HepG2 (cell line): ENCODE measurements around the gene TGM3. TPM values are rescaled to one million over a fixed set of nuclear protein-coding genes. Genes with fewer than 3 reads are reported as not detected.
A peak's percentile ranks its signal among the peaks of the same experiment; 100 is the strongest.

Experiments
- ATAC-seq: fragments of 200-7000 bp; cut with Tn5 transposase; 3 replicates; pipeline ENCODE4 v1.9.1; 2020; ENCODE audit warnings: mild to moderate bottlenecking, moderate library complexity
- BruUV-seq: library from RNA; stranded (reverse); fragments of 400-500 nt; replicated peaks from 2 replicates; lab custom pipeline; 2021; lab: Mats Ljungman, UMichigan
- CTCF ChIA-PET: fragments of 300-600 bp; formaldehyde crosslinking; extraction: SDS; loops from one replicate; lab custom pipeline; 2021; ENCODE audit warnings: low total read pairs, inconsistent platforms, low intra/inter-chr PET ratio; lab: Yijun Ruan, JAX
- POLR2A ChIA-PET: fragments of 350-600 bp; sonication (Branson Sonifier 250); formaldehyde crosslinking; loops from one replicate; lab custom pipeline; 2020; ENCODE audit warnings: antibody characterized with exemption, inconsistent platforms; lab: Yijun Ruan, JAX
- DNase-seq: peaks from one replicate; pipeline ENCODE4 v3.0.0-alpha.2; 2015; ENCODE audit warnings: low spot score
- FAIRE-seq: peaks from 3 replicates; lab custom pipeline; 2011; peaks lifted over from hg19 to GRCh38; lab: Jason Lieb, UNC
- H2AFZ ChIP-seq: one replicate; pipeline ENCODE4 v1.6.1; 2011; ENCODE audit warnings: low read length, inconsistent platforms
- H3K27ac ChIP-seq: fragments of 300-600 bp; 3 replicates; pipeline ENCODE4 v1.8.0; 2011; ENCODE audit warnings: mixed run types, mild to moderate bottlenecking, mixed read lengths, low read length, inconsistent platforms; ENCODE audit not compliant: insufficient read depth; ENCODE audit errors: extremely low read length
- H3K27me3 ChIP-seq, 2 experiments: fragments of 200-600 bp in 1 of 2; 2 replicates in 1 of 2; 3 replicates in 1 of 2; pipeline versions ENCODE4 v1.6.0 to v1.8.0; 2011; ENCODE audit warnings: low read length in 2 of 2, mild to moderate bottlenecking in 2 of 2, moderate library complexity in 2 of 2, inconsistent platforms in 1 of 2; ENCODE audit not compliant: insufficient read depth in 2 of 2, control insufficient read depth in 1 of 2
- H3K36me3 ChIP-seq, 2 experiments: fragments of 200-600 bp in 1 of 2; replicated peaks in 1 of 2; 2 replicates in 1 of 2; 3 replicates in 1 of 2; pipeline versions ENCODE4 v1.5.1 to v1.8.0; 2011; ENCODE audit warnings: low read length in 2 of 2, inconsistent platforms in 1 of 2; ENCODE audit not compliant: insufficient read depth in 2 of 2, control insufficient read depth in 1 of 2
- H3K4me1 ChIP-seq: 2 replicates; pipeline ENCODE4 v1.5.1; 2012; ENCODE audit warnings: low read length, inconsistent platforms; ENCODE audit not compliant: insufficient read depth
- H3K4me2 ChIP-seq: 2 replicates; pipeline ENCODE4 v1.6.0; 2011; ENCODE audit warnings: low read depth, low read length, inconsistent platforms
- H3K4me3 ChIP-seq, 3 experiments: fragments of 200-600 bp in 1 of 3; sonication (generic), shearing (Covaris generic) in 1 of 3; replicated peaks in 1 of 3; 2 replicates each; pipeline ENCODE4 v1.5.1; 2011 to 2016; ENCODE audit warnings: low read length in 3 of 3, inconsistent platforms in 2 of 3, low read depth in 2 of 3, mild to moderate bottlenecking in 2 of 3, control low read depth in 1 of 3, mixed read lengths in 1 of 3; ENCODE audit not compliant: insufficient read depth in 1 of 3
- H3K79me2 ChIP-seq: one replicate; pipeline ENCODE4 v1.6.1; 2011; ENCODE audit warnings: low read length, inconsistent platforms; ENCODE audit not compliant: insufficient read depth
- H3K9ac ChIP-seq: 2 replicates; pipeline ENCODE4 v1.6.0; 2011; ENCODE audit warnings: mild to moderate bottlenecking, low read depth, low read length, inconsistent platforms; ENCODE audit not compliant: insufficient read depth
- H3K9me3 ChIP-seq: 2 replicates; pipeline ENCODE4 v1.5.1; 2012; ENCODE audit warnings: mild to moderate bottlenecking, low read length
- H4K20me1 ChIP-seq: 2 replicates; pipeline ENCODE4 v1.6.0; 2011; ENCODE audit warnings: inconsistent platforms, mild to moderate bottlenecking, low read length, moderate library complexity; ENCODE audit not compliant: insufficient read depth
- ATF7 ChIP-seq, 2 experiments: fragments of 450-650 bp in 1 of 2; sonication (generic) in 1 of 2; formaldehyde crosslinking in 1 of 2; IDR thresholded peaks; 2 replicates each; pipeline versions ENCODE4 v1.4.0 to v1.6.1; 2016 to 2020; ENCODE audit warnings: antibody characterized with exemption in 1 of 2, mild to moderate bottlenecking in 1 of 2, missing genetic modification reagents in 1 of 2
- CEBPB ChIP-seq: IDR thresholded peaks from 2 replicates; pipeline ENCODE4 v1.6.1; 2011; ENCODE audit warnings: low read depth, low read length, improper control_type of control experiment, borderline replicate concordance
- DPF2 ChIP-seq: sonication (generic); formaldehyde crosslinking; IDR thresholded peaks from 2 replicates; pipeline ENCODE4 v1.4.0; 2020; ENCODE audit warnings: mild to moderate bottlenecking, low read depth, missing genetic modification reagents, borderline replicate concordance
- FOSL2 ChIP-seq: sonication (generic); formaldehyde crosslinking; IDR thresholded peaks from 2 replicates; pipeline ENCODE4 v1.4.0; 2020; ENCODE audit warnings: missing genetic modification reagents
- KLF16 ChIP-seq, 2 experiments: sonication (generic) in 1 of 2; formaldehyde crosslinking in 1 of 2; IDR thresholded peaks; 2 replicates each; pipeline versions ENCODE4 v1.6.1 to v1.8.0; 2016 to 2023; ENCODE audit warnings: missing genetic modification reagents in 2 of 2, missing compliant biosample characterization in 1 of 2
- NFYB ChIP-seq: sonication (generic); formaldehyde crosslinking; IDR thresholded peaks from 2 replicates; pipeline ENCODE4 v1.4.0; 2020; ENCODE audit warnings: missing genetic modification reagents
- RFX1 ChIP-seq: fragments of 450-650 bp; IDR thresholded peaks from 2 replicates; pipeline ENCODE4 v1.6.1; 2017
- SP1 ChIP-seq, 2 experiments: fragments of 450-650 bp in 1 of 2; sonication (generic) in 1 of 2; formaldehyde crosslinking in 1 of 2; IDR thresholded peaks; 2 replicates each; pipeline versions ENCODE4 v1.4.0 to v1.6.1; 2016 to 2020; ENCODE audit warnings: missing genetic modification reagents in 1 of 2
- SRSF9 ChIP-seq: fragments of 200-400 bp; formaldehyde crosslinking; IDR thresholded peaks from 2 replicates; pipeline ENCODE4 v1.6.1; 2018; ENCODE audit warnings: borderline replicate concordance, mild to moderate bottlenecking, low read depth, low read length; ENCODE audit not compliant: insufficient read depth, poor library complexity, severe bottlenecking
- ZBTB42 ChIP-seq: sonication (generic); formaldehyde crosslinking; IDR thresholded peaks from 2 replicates; pipeline ENCODE4 v1.5.0; 2020; ENCODE audit warnings: mild to moderate bottlenecking, missing genetic modification reagents
- ZNF33B ChIP-seq: sonication (generic); formaldehyde crosslinking; IDR thresholded peaks from 2 replicates; pipeline ENCODE4 v1.5.1; 2020; ENCODE audit warnings: mild to moderate bottlenecking, missing genetic modification reagents
- ZNF564 ChIP-seq: sonication (generic); formaldehyde crosslinking; IDR thresholded peaks from 2 replicates; pipeline ENCODE4 v1.8.1; 2023; ENCODE audit warnings: mild to moderate bottlenecking, missing genetic modification reagents
- ZNF746 ChIP-seq: sonication (generic); formaldehyde crosslinking; IDR thresholded peaks from 2 replicates; pipeline ENCODE4 v1.8.0; 2022; ENCODE audit warnings: mild to moderate bottlenecking, missing genetic modification reagents
- WGBS: methylation state at CpG from one replicate; pipeline ENCODE4 v1.1.6; 2017; ENCODE audit warnings: low lambda C conversion rate; 5-methylcytosine and 5-hydroxymethylcytosine counted together
- in situ Hi-C: cut with HindIII; loops from 2 replicates; pipeline ENCODE4 v1.10.0; 2017; ENCODE audit warnings: low pct_unique_long_range_greater_than_20kb; ENCODE audit not compliant: extremely low pct_ligation_motif_present
- intact Hi-C: fragments of 100-400 bp; cut with micrococcal nuclease; formaldehyde crosslinking; loops from one replicate; pipeline ENCODE4 v1.10.0; 2022; ENCODE audit not compliant: unreplicated experiment
- polyA plus RNA-seq, 8 experiments: library from polyadenylated mRNA; depleted of rRNA in 3 of 8; stranded (reverse) in 7 of 8; unstranded in 1 of 8; fragments of >200 nt; fragmentation: Illumina TruSeq in 4 of 8; extraction: Trizol in 4 of 8; gene quantifications; 2 replicates each; pipeline versions ENCODE4 v1.2.1 to v1.2.3, GENCODE V29; 2011 to 2016; ENCODE audit warnings: low read depth in 4 of 8, missing spikeins in 1 of 8, mixed read lengths in 1 of 8; ENCODE audit not compliant: insufficient read depth in 1 of 8
- total RNA-seq, 5 experiments: library from RNA; depleted of rRNA; stranded (reverse); fragments of >200 nt; fragmentation: Illumina TruSeq; extraction: Trizol; gene quantifications; 2 replicates each; pipeline ENCODE4 v1.2.3, GENCODE V29; 2016; ENCODE audit warnings: low read depth in 1 of 5
- TF ChIP-seq, protein P1 (sequence below): sonication (generic); formaldehyde crosslinking; IDR thresholded peaks from 2 replicates; pipeline ENCODE4 v1.4.0; 2020; ENCODE audit warnings: missing genetic modification reagents
- TF ChIP-seq, protein P2 (sequence below): sonication (generic); formaldehyde crosslinking; IDR thresholded peaks from 2 replicates; pipeline ENCODE4 v1.4.0; 2020; ENCODE audit warnings: mild to moderate bottlenecking, missing genetic modification reagents

TGM3 gene
- total and polyA plus RNA-seq, 2 of the 13 experiments (the other 11 are each of a cell fraction or from before 2014, with no cell fraction given), result not detected

DNA sequence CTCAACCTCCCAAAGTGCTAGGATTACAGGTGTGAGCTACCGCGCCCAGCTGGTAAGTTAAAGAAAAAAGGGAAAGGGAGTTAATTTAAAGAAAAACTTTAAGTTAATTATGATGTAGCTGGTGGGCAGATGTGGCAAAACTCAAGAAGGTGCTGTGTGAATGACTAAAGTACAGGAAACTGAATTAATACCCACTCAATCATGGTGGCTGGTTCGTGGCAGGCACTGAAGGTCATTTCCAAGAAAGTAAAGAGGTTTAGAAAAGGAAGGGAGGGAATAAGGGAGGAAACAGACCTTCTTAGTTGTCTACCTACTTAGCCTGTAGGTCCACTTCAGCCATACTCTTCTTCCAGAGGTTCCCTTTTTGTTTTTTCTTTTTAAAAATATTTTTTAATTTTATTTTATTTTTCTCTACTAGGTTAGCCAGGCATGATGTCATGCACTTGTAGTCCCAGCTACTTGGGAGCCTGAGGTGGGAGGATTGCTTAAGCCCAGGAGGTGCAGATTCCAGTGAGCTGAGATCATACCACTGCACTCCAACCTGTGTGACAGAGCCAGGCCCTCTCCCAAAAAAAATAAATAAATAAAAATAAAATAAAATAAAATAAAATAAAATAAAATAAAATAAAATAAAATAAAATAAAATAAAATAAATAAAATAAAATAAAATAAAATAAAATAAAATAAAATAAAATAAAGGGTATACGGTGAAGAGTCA is 11.9 kb upstream of the TGM3 start:
- Histone ChIP-seq H3K4me3 (no peak overlapping the region), H3K27ac (no peak overlapping the region), H3K36me3 (no peaks in the 10 kb centered on the region), H3K79me2 (no peaks in the 10 kb centered on the region), H4K20me1 (no peaks in the 10 kb centered on the region)
- in situ Hi-C loops, result no loop called here
- no peak for FAIRE-seq
- ChIA-PET CTCF (no interaction called here), POLR2A (no interaction called here)
- TF ChIP-seq ZBTB42 (CRISPR knock-in tag) (no peak), SRSF9 (no peak), ATF7 (IDR thresholded peaks at IDR 0.05) (peak; percentile 72), ATF7 (CRISPR knock-in tag; IDR thresholded peaks at IDR 0.05) (no peak), SP1 (IDR thresholded peaks at IDR 0.05) (no peak), SP1 (CRISPR knock-in tag; IDR thresholded peaks at IDR 0.05) (no peak), RFX1 (no peak), DPF2 (CRISPR knock-in tag) (no peak), CEBPB (peak; percentile 51; the same call in 1 of the 2 replicates), ZNF746 (CRISPR knock-in tag) (no peak), ZNF564 (CRISPR knock-in tag) (0 out of 2 replicates have a peak, but pooled peaks have one; percentile 30), NFYB (CRISPR knock-in tag) (no peak), KLF16 (CRISPR knock-in tag; IDR thresholded peaks at IDR 0.05) (no peak), FOSL2 (peak; percentile 38; the same call in 1 of the 2 replicates), ZNF33B (CRISPR knock-in tag) (no peak)
- TF ChIP-seq, protein P1, sequence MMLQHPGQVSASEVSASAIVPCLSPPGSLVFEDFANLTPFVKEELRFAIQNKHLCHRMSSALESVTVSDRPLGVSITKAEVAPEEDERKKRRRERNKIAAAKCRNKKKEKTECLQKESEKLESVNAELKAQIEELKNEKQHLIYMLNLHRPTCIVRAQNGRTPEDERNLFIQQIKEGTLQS (CRISPR knock-in tag), result 0 out of 2 replicates have a peak, but pooled peaks have one; percentile 36
- TF ChIP-seq, protein P2, sequence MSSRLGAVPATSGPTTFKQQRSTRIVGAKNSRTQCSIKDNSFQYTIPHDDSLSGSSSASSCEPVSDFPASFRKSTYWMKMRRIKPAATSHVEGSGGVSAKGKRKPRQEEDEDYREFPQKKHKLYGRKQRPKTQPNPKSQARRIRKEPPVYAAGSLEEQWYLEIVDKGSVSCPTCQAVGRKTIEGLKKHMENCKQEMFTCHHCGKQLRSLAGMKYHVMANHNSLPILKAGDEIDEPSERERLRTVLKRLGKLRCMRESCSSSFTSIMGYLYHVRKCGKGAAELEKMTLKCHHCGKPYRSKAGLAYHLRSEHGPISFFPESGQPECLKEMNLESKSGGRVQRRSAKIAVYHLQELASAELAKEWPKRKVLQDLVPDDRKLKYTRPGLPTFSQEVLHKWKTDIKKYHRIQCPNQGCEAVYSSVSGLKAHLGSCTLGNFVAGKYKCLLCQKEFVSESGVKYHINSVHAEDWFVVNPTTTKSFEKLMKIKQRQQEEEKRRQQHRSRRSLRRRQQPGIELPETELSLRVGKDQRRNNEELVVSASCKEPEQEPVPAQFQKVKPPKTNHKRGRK (CRISPR knock-in tag), result no peak
- TF ChIP-seq, all 625 proteins: peak for 5
- Histone ChIP-seq H3K9ac (no peak overlapping the region), H2AFZ (no peak overlapping the region), H3K4me2 (no peak overlapping the region), H3K27me3 (peaks cover 0 to 11% of the 10 kb centered on the region in 2 experiments; a peak in 2 of 5 replicates), H3K4me1 (peaks cover 15% of the 10 kb centered on the region), H3K9me3 (no peaks in the 10 kb centered on the region)
- intact Hi-C loops, result no loop called here
- no TSS peak for BruUV-seq
- ATAC-seq, result no peak
- 70% methylated on average over 4 of the region's 4 CpGs for WGBS
- DNase-seq, result no peak
